Endothelial cell of umbilical vein (primary cell): ENCODE measurements around the gene PSKH1. TPM values are rescaled to one million over a fixed set of nuclear protein-coding genes. Genes with fewer than 3 reads are reported as not detected.

Experiments used
- BruUV-seq: library from RNA; stranded (reverse); fragments of 400-500 nt; replicated peaks from 2 replicates; lab custom pipeline; 2021; lab: Mats Ljungman, UMichigan
- CTCF ChIA-PET: fragments of 300-600, 350-600 bp; sonication (Branson Sonifier 250); formaldehyde crosslinking; loops from one replicate; lab custom pipeline; 2021; ENCODE audit warnings: antibody characterized with exemption, inconsistent platforms; lab: Charles Lee
- POLR2A ChIA-PET: fragments of 300-600, 350-600 bp; sonication (Branson Sonifier 250); formaldehyde crosslinking; loops from one replicate; lab custom pipeline; 2021; ENCODE audit warnings: antibody characterized with exemption, inconsistent platforms; lab: Charles Lee
- DNase-seq: peaks from one replicate; pipeline ENCODE4 v3.0.0-alpha.2; 2011; ENCODE audit warnings: low read depth, low spot score
- FAIRE-seq: peaks from 2 replicates; lab custom pipeline; 2011; peaks lifted over from hg19 to GRCh38; lab: Jason Lieb, UNC
- H2AFZ ChIP-seq: 2 replicates; pipeline ENCODE4 v1.6.0; 2012; ENCODE audit warnings: low read depth, low read length, control low read depth, inconsistent platforms
- H3K27ac ChIP-seq: 2 replicates; pipeline ENCODE4 v1.5.1; 2011; ENCODE audit warnings: low read depth, mild to moderate bottlenecking, control low read depth, low read length, moderate library complexity; ENCODE audit not compliant: insufficient read depth
- H3K27me3 ChIP-seq, 2 experiments: 2 replicates each; pipeline versions ENCODE4 v1.6.0 to v1.6.1; 2011; ENCODE audit warnings: low read length in 2 of 2, mixed read lengths in 1 of 2; ENCODE audit not compliant: control insufficient read depth in 2 of 2, insufficient read depth in 2 of 2
- H3K36me3 ChIP-seq, 2 experiments: 2 replicates in 1 of 2; 3 replicates in 1 of 2; pipeline ENCODE4 v1.5.1; 2011; ENCODE audit warnings: low read length in 2 of 2, mild to moderate bottlenecking in 1 of 2, moderate library complexity in 1 of 2; ENCODE audit not compliant: control insufficient read depth in 2 of 2, insufficient read depth in 2 of 2; ENCODE audit errors: extremely low read depth in 1 of 2
- H3K4me1 ChIP-seq: 3 replicates; pipeline ENCODE4 v1.5.1; 2011; ENCODE audit warnings: mild to moderate bottlenecking, low read length; ENCODE audit not compliant: control insufficient read depth, insufficient read depth; ENCODE audit errors: extremely low read depth
- H3K4me2 ChIP-seq: 2 replicates; pipeline ENCODE4 v1.6.1; 2011; ENCODE audit warnings: low read length, control low read depth, mixed read lengths; ENCODE audit not compliant: insufficient read depth
- H3K4me3 ChIP-seq, 3 experiments: fragments of 200-600 bp in 1 of 3; sonication (generic), shearing (Covaris generic) in 1 of 3; replicated peaks in 1 of 3; 2 replicates each; pipeline ENCODE4 v1.5.1; 2011 to 2016; ENCODE audit warnings: control low read depth in 3 of 3, low read length in 3 of 3, mild to moderate bottlenecking in 2 of 3, inconsistent platforms in 1 of 3, low read depth in 1 of 3, moderate library complexity in 1 of 3; ENCODE audit not compliant: insufficient read depth in 1 of 3
- H3K79me2 ChIP-seq: 2 replicates; pipeline ENCODE4 v1.6.0; 2012; ENCODE audit warnings: low read length, inconsistent platforms; ENCODE audit not compliant: control insufficient read depth, insufficient read depth
- H3K9ac ChIP-seq: replicated peaks from 2 replicates; pipeline ENCODE3; 2011; ENCODE audit warnings: low read length, control low read depth; ENCODE audit not compliant: insufficient read depth; ENCODE audit errors: extremely low read depth
- H3K9me1 ChIP-seq: replicated peaks from 3 replicates; pipeline ENCODE4 v1.6.0; 2011; ENCODE audit warnings: mild to moderate bottlenecking, low read length; ENCODE audit not compliant: control insufficient read depth, insufficient read depth; ENCODE audit errors: extremely low read depth
- H3K9me3 ChIP-seq: replicated peaks from 2 replicates; pipeline ENCODE4 v1.5.1; 2012; ENCODE audit warnings: low read length, inconsistent platforms; ENCODE audit not compliant: control insufficient read depth, insufficient read depth
- H4K20me1 ChIP-seq: replicated peaks from 2 replicates; pipeline ENCODE3; 2011; ENCODE audit warnings: mild to moderate bottlenecking, low read length; ENCODE audit not compliant: control insufficient read depth, insufficient read depth; ENCODE audit errors: extremely low read depth
- EZH2 ChIP-seq: IDR thresholded peaks from 2 replicates; pipeline ENCODE4 v1.6.1; 2012; ENCODE audit warnings: borderline replicate concordance, low read depth, mild to moderate bottlenecking, moderate library complexity, low read length, inconsistent platforms; ENCODE audit not compliant: severe bottlenecking
- FOS ChIP-seq: IDR thresholded peaks from 2 replicates; pipeline ENCODE4 v1.6.1; 2011; ENCODE audit warnings: mild to moderate bottlenecking, low read length, moderate library complexity, borderline replicate concordance; ENCODE audit not compliant: insufficient read depth
- GATA2 ChIP-seq: IDR thresholded peaks from 2 replicates; pipeline ENCODE4 v1.7.0; 2011; ENCODE audit warnings: low read depth, mild to moderate bottlenecking, moderate library complexity, mixed read lengths, low read length; ENCODE audit not compliant: insufficient read length, insufficient read depth
- JUN ChIP-seq: IDR thresholded peaks from 2 replicates; pipeline ENCODE4 v1.6.1; 2011; ENCODE audit warnings: borderline replicate concordance, low read depth; ENCODE audit not compliant: insufficient read length, insufficient read depth
- MYC ChIP-seq: IDR thresholded peaks from one replicate; pipeline ENCODE4 v1.6.1; 2011; ENCODE audit warnings: mild to moderate bottlenecking, low read depth, low read length
- POLR2A ChIP-seq: IDR thresholded peaks from 2 replicates; pipeline ENCODE4 v1.6.1; 2012; ENCODE audit warnings: low read depth, mild to moderate bottlenecking, control low read depth, low read length
- POLR2AphosphoS5 ChIP-seq: IDR thresholded peaks from 2 replicates; pipeline ENCODE4 v1.6.1; 2012; ENCODE audit warnings: low read depth, mild to moderate bottlenecking, control low read depth, low read length, moderate library complexity; ENCODE audit not compliant: insufficient read depth
- dilution Hi-C: fragments of 300-500 bp; cut with MboI; formaldehyde crosslinking; loops from one replicate; pipeline ENCODE4 v1.15.0; 2019; ENCODE audit warnings: low sequenced_read_pairs; ENCODE audit not compliant: extremely low pct_ligation_motif_present
- intact Hi-C: fragments of 100-400 bp; cut with micrococcal nuclease; formaldehyde crosslinking; loops from one replicate; pipeline ENCODE4 v1.10.0; 2022
- polyA plus RNA-seq, 4 experiments: library from polyadenylated mRNA; depleted of rRNA in 3 of 4; stranded (reverse) in 3 of 4; unstranded in 1 of 4; fragments of >200 nt; gene quantifications; 2 replicates each; pipeline versions ENCODE4 v1.2.1 to v1.2.3, GENCODE V29; 2011 to 2012; ENCODE audit warnings: missing spikeins in 1 of 4
- total RNA-seq: library from RNA; stranded (reverse); gene quantifications from 2 replicates; pipeline ENCODE4 v1.2.3, GENCODE V29; 2021
- TF ChIP-seq, protein P1 (sequence below), 2 donors: IDR thresholded peaks; 1 replicate in 1 of 2; 2 replicates in 1 of 2; pipeline ENCODE4 v1.5.1; 2011; ENCODE audit warnings: low read length in 2 of 2, mild to moderate bottlenecking in 2 of 2, moderate library complexity in 2 of 2, control low read depth in 1 of 2, inconsistent platforms in 1 of 2, low read depth in 1 of 2; ENCODE audit not compliant: insufficient read depth in 1 of 2; ENCODE audit errors: extremely low read depth in 1 of 2
- TF ChIP-seq, protein P2 (sequence below): IDR thresholded peaks from 2 replicates; pipeline ENCODE4 v1.6.1; 2011; ENCODE audit not compliant: insufficient read depth, insufficient read length

Gene PSKH1
- total and polyA plus RNA-seq, 2 donors (not counting 3 experiments of a cell fraction or from before 2014, with no cell fraction given), result 25.9 to 42.6 TPM

DNA sequence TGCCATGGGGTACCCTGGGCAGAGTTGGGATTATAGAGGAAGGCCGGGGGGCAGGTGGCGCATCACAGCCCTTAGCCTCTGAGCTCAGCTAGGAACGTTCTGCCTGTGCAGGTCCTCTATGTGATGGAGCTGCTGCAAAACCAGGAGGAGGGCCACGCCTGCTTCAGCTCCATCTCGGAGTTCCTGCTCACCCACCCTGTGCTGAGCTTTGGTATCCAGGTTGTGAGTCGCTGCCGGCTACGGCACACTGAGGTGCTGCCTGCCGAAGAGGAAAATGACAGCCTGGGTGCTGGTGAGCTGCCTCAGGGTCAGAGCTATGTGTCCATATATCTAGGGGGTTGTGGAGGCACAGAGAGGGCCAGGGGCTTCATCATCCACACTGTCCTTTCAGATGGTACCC is 14.2 kb upstream of the PSKH1 start:
- Histone ChIP-seq H4K20me1 (no peaks in the 10 kb centered on the region), H3K9me3 (no peaks in the 10 kb centered on the region), H3K9ac (no peak overlapping the region), H3K4me3 (no peak overlapping the region), H3K9me1 (no peaks in the 10 kb centered on the region), H3K79me2 (peaks cover 26% of the 10 kb centered on the region), H3K27ac (no peak overlapping the region), H3K27me3 (no peaks in the 10 kb centered on the region), H3K4me1 (peaks cover 8% of the 10 kb centered on the region), H3K4me2 (no peak overlapping the region), H3K36me3 (peaks cover 19 to 77% of the 10 kb centered on the region in 2 experiments), H2AFZ (no peak overlapping the region)
- CTCF ChIA-PET, result interaction anchor here (1.0 to 1.8 kb wide), 2 partner anchors 62 to 162 kb away, joined by 3 to 5 read pairs; no protein-coding TSS in a partner anchor
- BruUV-seq, result no TSS peak
- intact Hi-C loops (no loop called here), dilution Hi-C loops (no loop called here)
- TF ChIP-seq, protein P1, sequence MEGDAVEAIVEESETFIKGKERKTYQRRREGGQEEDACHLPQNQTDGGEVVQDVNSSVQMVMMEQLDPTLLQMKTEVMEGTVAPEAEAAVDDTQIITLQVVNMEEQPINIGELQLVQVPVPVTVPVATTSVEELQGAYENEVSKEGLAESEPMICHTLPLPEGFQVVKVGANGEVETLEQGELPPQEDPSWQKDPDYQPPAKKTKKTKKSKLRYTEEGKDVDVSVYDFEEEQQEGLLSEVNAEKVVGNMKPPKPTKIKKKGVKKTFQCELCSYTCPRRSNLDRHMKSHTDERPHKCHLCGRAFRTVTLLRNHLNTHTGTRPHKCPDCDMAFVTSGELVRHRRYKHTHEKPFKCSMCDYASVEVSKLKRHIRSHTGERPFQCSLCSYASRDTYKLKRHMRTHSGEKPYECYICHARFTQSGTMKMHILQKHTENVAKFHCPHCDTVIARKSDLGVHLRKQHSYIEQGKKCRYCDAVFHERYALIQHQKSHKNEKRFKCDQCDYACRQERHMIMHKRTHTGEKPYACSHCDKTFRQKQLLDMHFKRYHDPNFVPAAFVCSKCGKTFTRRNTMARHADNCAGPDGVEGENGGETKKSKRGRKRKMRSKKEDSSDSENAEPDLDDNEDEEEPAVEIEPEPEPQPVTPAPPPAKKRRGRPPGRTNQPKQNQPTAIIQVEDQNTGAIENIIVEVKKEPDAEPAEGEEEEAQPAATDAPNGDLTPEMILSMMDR (IDR thresholded peaks at IDR 0.05; ENCODE audit: extremely low read depth in 1 of 2, insufficient read depth in 1 of 2, low read depth in 1 of 2, low read length in 2 of 2), result no peak
- no peak for FAIRE-seq
- POLR2A ChIA-PET, result no interaction called here
- no peak for DNase-seq

DNA sequence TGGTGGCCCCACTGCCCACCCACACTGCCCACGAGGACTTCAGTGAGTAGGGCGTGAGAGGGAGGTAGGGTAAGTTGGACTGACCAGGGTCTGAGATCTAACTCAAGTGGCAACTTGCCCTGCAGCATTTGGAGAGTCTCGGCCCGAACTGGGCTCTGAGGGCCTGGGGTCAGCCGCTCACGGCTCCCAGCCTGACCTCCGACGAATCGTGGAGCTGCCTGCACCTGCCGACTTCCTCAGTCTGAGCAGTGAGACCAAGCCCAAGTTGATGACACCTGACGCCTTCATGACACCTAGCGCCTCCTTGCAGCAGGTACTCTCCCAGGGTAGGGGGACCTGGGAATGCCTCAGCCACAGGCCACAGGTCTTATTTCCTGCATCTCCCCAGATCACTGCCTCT is 13.6 kb upstream of the PSKH1 start:
- Histone ChIP-seq H2AFZ (no peak overlapping the region), H3K4me1 (peaks cover 2% of the 10 kb centered on the region), H3K4me3 (no peak overlapping the region), H4K20me1 (no peaks in the 10 kb centered on the region), H3K27me3 (no peaks in the 10 kb centered on the region), H3K9me1 (no peaks in the 10 kb centered on the region), H3K79me2 (peaks cover 20% of the 10 kb centered on the region), H3K27ac (no peak overlapping the region), H3K9ac (no peak overlapping the region), H3K36me3 (peaks cover 19 to 83% of the 10 kb centered on the region in 2 experiments), H3K4me2 (no peak overlapping the region), H3K9me3 (no peaks in the 10 kb centered on the region)
- DNase-seq (no peak), FAIRE-seq (no peak)
- POLR2A ChIA-PET, result no interaction called here
- dilution Hi-C loops, result no loop called here
- BruUV-seq, result no TSS peak
- intact Hi-C loops, result no loop called here
- CTCF ChIA-PET, result interaction anchor here (1.0 to 1.8 kb wide), 2 partner anchors 63 to 161 kb away, joined by 3 to 5 read pairs; no protein-coding TSS in a partner anchor
- TF ChIP-seq, protein P2, sequence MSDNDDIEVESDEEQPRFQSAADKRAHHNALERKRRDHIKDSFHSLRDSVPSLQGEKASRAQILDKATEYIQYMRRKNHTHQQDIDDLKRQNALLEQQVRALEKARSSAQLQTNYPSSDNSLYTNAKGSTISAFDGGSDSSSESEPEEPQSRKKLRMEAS, result no peak
- no peak for TF ChIP-seq FOS
- no peak for TF ChIP-seq GATA2
- TF ChIP-seq POLR2A, result no peak
- no peak for TF ChIP-seq MYC
- no peak for TF ChIP-seq JUN
- TF ChIP-seq POLR2AphosphoS5, result no peak
- TF ChIP-seq, protein P1 (IDR thresholded peaks at IDR 0.05; ENCODE audit: extremely low read depth in 1 of 2, insufficient read depth in 1 of 2, low read depth in 1 of 2, low read length in 2 of 2), result no peak
- TF ChIP-seq EZH2, result no peak
